Measurements from ENCODE around the gene FLAD1.

FLAD1 gene

DNA sequence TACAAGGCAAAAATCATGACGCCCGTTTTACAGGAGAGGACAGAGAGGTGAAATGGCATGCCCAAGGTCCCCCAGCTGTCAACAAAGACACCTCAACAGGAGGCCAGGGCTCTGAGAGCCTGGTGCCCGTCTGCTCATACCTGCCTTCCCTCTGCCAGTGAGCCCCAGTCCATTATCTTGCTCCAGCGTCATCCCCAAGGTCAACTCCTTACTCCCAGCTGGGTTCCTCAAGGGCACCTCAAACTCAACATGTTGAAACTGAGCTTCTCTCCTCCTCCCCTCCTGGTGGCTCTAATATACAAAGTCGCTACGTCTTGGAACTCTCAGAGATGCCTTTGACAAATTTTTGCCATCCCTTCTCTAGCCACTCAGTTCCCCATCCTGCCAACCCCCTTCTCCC lies 30.5 kb upstream of the FLAD1 start:
- DNase-seq (ENCODE audit: low read depth) = no peak

DNA sequence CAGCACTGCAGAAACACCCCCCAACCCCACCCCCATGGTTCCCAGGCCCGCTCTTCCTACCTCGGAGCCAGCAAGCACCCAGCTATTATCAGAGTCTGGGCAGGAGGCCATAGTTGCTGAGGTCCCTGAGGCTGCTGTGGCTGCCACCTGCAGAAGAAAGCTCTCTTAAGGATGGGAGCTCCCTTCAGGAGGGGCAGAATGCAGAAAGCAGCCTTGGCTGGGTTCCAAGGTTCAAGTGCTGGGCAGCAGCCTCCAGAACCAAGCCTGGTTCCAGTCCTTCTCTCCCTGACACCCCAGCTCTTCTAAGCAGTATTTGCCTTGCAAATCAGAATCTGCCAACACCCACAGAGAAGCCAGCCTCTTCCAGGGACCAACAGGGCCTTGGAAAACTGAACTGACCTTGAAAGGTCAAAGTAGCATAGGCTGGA lies 29.5 kb upstream of the FLAD1 start:
- DNase-seq (ENCODE audit: low read depth) = no peak

DNA sequence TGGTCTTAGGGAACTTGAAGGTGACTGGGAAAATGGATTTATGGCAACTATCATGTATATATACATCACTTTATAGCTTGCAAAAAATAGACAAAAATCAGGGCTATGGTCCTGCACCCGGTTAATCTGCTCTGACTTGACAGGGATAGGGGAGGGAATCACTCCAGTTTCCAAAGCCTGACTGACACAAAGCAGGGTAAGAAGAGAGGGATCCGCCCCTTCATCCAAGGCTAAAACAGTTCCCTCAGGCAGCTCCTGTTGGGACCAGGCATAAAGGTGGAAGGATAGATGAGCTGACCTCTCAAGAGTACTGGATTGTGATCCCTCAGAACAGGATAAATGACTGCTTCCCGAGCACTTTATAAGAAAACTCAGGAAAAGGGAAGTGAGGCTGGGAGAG lies 28.6 kb upstream of the FLAD1 start:
- DNase-seq (ENCODE audit: low read depth) = no peak

DNA sequence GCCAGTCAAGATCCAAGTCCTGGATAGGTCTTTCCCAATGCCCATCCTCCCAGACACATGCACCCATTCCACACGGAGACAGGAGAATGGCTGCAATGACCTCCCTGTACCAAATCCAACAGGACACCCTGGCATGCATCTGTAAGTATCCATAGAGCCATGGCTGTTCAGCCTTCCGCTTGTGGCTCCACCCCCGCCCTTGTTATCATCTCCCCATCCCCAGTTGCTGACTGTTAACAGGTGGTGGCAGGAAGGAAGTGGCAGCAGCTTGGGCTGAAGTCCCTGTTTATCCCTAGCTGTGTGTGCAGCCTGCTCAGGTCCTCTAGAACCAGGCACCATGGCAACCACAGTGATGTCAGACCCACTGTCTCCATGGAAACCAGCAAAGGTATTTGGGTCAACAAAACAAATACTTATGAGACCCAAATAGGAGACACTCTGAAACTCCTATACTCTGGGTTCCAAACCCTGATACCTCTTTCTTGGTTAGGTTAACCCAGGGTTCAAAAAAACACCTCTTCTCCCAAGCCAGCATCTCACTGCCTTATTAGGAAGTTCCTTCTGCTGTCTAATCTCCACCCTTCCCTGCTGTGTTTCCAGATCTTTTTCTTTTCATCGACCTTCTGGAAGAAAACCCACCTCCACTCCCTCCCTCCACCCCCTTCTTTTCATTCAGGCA lies 28.0 kb upstream of the FLAD1 start:
- peak; percentile 86 for DNase-seq (ENCODE audit: low read depth)

DNA sequence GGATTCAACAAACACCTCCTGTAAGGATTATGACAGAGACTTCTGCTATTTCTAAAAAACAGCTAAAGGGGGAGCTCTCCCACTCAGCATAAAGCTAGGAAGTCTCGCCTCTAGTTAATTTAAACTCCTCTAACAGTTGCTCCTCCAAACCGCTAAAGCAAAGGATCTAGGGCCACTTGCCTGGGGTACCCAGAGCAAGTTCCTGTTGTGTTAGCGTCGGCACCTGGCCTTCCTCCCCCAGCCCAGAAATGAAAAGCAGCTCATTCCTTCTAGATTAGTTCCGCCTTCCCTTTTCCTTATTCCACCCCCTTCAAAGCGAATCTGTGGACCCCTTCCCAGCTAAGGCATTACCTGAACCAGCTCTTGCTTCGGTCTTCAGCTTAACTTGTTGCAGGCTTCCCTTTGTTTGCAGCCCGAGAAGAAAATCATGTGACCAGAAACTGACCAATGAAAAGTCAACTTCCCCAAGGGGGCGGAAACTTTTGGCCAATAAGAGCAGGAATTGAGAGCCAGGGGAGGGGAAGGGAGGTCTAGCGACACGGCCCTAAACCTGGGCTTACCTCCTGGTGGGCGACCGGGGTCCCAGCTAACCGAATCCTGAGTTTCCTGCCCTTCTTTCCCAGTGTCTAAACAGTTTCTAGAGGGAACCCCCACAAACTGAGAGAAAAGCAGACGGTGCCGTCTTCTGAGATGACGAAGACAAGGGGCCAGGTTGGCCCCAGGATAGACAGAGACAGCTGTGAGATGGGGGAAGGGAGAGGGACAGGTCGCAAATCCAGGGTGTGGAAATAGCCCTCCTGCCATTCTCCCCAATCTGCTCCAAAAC lies 27.2 kb upstream of the FLAD1 start, which contains the start of gene PBXIP1:
Gene PBXIP1, minus strand, starts transcription at position 382 of the 826 bp plus-strand sequence. CDS start 2,378 bp downstream, outside the sequence.
- DNase-seq (ENCODE audit: low read depth) = peak; percentile 68

DNA sequence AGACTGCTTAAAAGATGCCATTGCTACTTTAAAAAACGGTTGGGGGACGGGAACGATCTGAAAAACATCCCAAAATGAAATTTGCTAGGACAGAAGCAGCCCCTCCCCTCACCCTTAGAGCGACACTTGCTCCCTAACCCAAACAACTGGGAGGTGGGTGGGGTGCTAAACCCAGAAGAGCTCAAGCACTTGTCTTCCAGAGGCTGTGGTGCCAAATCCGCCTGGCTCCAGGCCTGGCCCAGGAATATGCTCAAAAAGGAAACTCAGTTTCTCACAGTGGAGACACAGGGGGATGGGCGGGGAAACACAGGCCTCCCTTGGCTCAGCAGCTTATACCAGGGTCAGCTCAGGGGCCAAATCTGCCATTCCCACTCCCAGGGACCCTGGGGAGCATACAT lies 26.6 kb upstream of the FLAD1 start:
- DNase-seq (ENCODE audit: low read depth) = no peak

DNA sequence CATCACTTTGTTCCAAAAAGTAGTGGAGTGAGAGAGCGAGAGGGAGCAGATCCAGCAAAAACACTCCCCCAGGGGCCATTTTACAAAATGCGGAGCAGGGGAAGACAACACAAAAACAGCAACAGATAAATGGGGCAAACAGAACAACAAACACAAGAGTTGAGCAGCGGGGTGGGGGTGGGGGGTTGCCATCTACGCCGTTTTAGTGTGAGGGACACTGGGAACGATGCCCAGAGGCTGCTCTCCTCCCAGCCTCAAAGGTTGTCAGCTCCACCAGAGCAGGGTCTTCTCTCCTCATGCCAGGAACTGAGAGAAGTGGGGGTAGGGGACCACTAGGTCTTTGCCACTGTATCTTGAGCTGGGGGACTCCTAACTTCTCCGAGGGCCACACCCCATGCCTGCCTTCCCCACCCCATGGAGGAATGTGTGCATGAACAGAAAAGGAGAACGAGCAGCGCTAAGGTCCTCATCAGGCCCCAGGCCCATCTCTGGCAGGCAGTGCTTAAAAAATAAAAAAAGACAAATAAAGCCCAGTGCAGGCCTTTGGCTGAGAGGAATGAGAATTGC lies 26.0 kb upstream of the FLAD1 start:
- DNase-seq (ENCODE audit: low read depth) = no peak

DNA sequence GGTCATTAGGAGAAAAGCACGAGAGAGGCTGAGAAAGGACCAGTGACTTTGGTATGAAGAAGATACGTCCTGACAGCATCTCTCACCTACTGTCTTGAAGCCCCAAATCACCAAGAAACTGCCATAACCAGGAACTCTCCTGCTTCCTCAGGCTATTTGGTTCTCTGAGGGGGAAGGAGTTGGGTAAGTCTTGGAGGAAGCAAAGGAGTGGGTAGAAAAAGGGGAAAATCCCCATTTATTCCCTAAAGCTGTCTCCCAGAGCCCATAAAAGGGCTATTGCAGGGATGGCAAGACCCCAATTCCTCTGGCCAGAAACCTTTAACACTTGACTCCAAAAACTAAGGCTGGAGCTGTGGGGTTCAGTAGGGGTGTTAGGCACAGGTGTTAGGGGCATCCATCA lies 25.1 kb upstream of the FLAD1 start:
- DNase-seq (ENCODE audit: low read depth) = no peak

DNA sequence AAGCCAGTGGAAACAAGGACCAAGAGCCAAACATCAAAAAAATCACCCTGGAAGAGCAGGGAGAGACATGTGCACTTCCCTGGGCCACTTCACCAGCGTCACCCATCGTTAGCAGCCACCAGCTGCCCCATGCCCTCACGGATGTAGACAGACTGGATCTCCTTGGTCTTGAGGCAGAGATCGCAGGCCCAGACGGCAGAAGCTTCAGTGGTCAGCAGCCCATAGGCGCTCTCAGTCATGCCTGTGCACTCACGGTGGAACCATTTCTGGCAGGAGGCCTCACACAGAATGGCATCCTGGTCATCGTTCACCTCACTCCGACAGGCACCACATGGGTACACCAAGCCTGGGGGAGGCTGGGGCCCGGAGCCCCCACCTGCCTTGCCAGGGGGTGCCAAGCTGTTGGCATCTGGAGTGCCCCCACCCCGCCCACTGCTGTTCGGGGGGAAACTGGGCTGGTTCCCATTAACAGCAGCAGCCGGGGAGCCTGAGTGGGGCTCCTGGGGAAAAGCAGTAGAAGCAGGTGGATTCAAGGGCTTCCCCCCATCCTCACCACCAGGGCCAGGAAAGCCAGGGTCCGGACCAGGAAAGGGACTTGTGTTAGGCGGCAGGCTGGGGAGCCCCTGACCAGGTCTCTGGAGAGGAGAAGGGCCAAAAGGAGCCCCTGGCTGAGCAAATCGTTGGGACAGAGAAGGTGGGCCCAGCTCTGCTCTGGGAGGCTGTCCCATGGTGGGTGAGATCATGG lies 24.3 kb upstream of the FLAD1 start:
- no peak for DNase-seq (ENCODE audit: low read depth)

DNA sequence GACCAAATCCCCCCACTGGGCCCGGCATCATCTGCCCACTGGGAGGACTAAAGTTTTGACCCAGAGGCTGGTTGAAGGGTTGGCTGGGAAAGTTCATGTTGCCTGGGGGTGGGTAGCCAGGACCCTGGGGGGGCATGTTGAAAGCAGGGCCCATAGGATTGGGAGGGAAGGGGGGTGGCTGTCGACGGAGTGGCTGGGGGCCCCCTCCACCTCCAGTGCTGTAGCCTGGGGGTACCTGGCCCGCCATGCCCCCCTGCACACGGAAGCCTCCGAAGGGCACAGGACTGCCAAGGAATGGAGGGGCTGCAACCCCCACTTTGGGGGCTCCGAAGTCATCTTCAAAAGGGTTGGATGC lies 23.7 kb upstream of the FLAD1 start:
- no peak for DNase-seq (ENCODE audit: low read depth)

DNA sequence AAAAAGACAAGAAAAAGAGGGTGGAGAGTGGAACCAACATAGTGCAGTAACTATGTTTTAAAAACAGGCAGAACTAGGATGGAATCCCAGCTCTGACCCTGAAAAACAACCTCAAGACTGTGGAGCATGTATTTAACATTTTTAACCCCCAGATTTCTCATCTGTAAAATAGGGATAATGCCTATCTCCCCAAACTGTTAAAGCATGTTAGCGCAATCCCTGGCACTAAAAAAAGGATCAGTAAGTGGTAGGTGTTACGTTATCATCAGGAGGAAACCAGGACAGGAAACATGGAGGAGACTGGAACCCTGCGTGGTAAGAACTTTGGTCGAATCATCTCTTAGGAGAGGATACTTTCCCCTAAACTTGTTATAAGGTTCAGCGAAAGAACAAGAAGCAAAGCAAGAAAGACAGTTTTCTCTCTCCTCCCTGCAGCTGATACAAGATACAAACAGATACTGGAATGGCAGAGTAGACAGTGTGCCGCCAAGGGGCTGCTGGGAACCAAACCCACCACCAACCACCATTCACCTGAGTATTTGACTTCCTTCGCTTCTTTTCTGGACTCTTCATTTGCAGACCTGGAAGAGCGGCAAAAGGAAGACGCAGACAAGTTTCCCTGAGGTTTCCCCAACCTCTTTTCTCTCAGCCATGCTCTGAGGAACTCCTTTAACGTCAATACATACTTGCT lies 22.6 kb upstream of the FLAD1 start:
- no peak for DNase-seq (ENCODE audit: low read depth)

DNA sequence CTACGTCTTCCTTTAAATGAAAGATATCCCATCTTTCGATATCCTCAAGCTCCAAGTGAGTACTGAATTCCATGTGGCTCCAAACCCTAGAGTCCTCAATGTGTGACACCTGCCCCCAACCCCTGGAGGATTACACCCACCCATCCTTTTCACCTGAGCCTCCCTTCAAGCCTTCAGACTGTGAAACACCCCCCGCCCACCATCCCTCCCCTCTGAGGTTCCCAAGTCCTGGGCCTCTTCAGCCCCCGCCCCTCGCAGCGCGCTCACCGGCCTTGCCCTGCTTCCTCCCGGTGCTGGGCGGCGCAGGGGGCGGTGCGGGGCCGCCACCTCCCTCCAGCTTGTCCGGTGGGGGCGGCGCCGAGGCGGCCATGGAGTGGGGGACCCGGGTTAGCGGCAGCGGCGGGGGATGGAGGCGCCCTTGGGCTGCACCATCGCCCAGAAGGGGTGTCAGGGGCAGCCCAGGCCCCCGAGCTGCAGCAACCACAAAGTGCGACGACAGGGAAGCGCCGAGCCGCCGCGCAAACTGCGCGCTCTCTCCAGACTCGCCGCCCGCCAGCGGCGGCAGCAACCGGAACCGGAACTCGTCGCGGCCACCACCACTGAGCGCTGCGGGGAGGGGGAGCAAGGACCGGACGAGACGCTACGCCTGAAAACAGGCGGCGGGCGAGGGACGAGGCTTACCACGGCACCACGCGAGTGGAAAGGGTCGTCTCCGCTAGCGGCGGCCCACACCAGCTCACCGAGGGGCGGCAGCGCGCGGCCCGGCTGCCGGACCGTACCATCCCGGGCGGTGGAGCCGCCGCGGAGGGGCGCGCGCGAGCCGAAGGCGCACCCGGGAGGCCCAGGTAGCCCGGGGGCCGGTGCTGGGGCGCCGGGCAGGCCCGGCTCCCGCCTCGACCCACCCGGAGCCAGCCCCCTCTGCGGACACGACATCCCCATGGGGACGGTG lies 21.7 kb upstream of the FLAD1 start, which contains the start of gene PYGO2:
Gene PYGO2, minus strand, starts transcription at position 576 of the 949 bp plus-strand sequence. Its CDS starts 206 bp downstream, at position 370.
- DNase-seq (ENCODE audit: low read depth) = peak; percentile 63

DNA sequence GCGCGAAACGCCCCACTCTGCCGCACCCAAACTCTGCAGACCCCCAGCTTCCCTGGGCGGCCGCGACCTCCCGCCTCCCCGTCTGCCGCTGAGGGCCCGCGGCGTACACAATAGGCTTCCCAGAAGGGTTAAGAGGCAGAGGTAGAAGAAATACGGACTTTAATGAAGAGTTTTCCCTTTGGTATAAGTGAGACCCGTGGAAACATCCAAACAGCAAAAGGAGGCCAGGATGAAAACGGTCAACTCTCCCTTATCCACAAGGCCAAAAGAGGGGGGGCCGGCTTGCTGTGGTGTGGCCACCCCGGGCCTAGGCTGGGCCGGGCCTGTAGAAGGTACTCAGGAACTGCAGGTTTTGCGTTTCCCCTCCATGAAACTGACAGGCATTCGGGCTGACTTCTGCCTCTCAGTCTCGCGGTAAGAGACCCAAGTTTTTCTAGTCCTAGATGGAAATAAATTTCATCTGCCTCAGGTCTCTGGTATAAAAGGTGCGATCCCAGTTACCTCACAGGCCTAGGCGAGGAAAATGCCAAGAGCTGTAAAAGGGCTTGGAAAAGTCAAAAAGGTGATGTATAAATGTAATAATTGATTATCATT lies 20.9 kb upstream of the FLAD1 start:
- DNase-seq (ENCODE audit: low read depth) = no peak

DNA sequence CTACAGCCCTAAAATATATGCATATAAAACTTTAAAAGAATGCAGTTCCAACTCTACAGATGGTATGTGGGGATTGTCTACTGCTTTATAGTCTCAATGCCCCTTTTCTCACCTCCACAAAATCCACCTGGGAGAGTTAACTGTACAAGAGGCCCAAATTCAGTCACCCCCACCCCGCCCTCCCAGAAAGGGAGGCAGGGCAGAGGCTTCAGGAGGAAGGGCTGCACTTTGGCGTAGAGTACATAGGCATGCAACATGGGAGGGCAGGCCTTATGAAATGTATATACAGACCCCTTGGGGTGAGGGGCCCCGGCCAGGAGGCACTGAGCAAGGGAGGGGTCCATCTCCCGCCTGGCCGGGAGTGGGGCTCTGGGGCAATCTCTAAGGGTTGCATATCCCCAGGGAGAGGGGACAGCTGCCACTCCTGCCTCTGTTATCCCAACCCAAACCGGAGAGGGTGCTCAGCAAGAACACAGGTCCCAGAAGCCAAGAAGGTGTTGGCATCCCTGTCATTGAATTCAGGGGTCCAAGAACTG lies 20.3 kb upstream of the FLAD1 start:
- DNase-seq (ENCODE audit: low read depth) = no peak

DNA sequence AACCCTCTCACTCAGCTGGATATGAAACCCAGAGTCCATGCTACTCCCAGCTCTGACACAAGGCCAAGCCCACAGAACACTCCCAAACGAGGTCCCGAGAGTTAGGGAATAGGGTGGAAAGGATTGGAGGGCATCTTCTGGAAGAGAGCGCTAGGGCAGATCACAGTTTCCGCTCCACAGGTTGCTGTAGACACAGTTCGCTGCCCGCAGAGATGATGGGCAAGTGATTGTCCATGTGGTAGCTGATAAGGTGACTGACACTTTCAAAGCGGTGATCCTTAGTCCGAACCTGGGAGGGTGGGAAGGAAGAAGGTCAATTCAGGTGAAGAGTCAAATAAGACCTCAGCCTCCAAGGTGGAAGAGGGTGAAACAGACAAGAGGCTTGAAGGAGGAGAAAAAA lies 19.5 kb upstream of the FLAD1 start:
- no peak for DNase-seq (ENCODE audit: low read depth)

DNA sequence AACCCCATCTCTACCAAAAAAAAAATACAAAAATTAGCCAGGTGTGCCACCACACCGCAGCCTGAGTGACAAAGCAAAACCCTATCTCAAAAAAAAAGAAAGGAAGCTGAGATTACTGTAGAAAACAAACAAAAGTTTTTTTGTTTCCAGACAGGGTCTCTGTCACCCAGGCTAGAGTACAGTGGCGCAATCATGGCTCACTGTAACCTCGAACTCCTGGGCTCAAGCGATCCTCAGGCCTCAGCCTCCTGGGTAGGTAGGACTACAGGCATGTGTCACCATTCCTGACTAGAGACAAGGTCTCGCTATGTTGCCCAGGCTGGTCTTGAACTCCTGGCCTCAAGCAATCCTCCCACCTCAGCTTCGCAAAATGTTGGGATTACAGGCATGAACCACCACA lies 18.8 kb upstream of the FLAD1 start:
- no peak for DNase-seq (ENCODE audit: low read depth)

DNA sequence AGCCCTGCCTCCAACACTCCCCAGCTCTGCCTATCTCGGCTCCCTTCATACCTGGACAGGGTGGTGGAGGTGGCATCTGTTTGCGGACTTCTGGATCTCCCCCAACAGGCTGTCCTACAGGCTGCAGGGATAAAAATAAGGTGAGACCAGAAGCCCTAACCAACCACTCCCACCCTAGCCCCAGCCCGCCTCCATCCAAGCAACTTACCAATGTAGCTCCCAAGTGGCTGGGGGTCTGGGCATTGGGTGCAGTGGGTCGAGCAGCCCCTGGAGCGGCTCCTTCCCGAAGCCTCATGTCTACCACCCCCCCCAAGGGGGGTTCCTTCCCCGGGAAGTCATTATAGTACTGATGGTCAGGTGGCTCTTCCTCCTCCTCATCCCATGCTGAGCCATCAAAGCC lies 17.0 kb upstream of the FLAD1 start:
- no peak for DNase-seq (ENCODE audit: low read depth)

DNA sequence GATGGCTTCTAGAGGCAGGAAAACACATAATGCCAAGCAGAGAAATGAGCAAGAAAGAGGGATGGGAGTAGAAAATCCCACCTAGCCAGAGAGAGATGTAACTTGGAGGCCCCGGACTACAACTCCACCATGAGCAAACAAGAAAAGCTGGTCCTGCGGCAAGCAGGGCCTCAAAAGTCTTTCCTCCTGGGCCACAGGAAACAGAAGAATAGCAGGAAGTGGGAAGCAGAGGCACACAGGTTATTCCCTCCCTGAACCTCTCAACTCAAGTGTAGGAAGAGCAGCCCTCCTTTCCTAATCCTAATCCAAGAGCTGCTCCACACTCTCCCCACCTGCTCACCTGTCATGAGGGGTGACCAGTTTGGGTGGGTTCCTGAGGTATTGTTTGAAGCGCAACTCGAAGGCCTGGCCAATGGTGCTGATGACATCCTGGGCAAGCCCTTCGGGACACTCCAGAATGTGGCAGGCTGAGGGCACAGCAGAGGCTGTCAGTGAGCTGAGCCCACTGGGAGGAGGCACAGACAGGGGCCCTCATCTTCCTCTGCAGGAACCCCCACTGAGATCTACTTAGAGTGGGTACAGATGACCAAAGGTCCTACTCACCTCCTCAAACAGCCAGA lies 15.7 kb upstream of the FLAD1 start:
- no peak for DNase-seq (ENCODE audit: low read depth)

DNA sequence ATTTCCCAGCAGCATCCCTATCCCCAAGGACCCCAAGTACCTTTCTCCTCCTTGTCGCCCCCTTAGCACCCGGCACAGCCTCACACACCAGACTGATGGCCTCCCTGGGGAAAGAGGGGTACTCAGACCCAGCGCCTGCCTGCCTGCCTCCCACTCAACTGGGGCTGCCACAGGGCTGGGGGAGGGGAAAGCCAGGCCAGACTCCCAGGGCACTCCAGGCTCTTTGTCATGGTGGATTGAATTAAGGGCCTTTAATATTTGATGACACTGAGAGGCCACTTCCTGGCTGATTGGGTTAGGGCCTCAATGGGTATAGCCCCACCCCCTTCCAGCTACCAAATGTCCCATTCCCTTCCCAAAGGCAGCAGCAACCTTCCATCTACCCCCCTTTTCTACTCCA lies 14.4 kb upstream of the FLAD1 start:
- DNase-seq (ENCODE audit: low read depth) = no peak

DNA sequence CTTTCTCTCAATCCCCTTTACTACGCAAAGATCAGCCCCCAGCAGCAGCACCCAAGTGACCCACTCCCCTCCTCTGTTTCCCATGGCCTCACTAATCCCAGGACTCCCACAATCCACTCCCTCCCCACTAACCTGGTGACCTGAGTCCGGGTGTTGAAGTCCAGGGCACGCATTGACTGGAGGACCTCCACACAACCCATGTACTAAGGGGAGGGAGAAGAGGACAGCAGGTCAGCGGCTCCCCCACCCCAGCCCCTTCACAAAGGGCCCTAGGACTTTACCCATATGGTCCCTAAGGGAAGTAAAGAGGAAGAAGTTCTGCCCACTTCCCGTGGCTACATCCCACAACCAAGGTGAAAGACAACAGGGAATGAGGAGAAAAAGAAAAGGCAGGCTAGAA lies 13.9 kb upstream of the FLAD1 start:
- DNase-seq (ENCODE audit: low read depth) = no peak
